SH-SY5Y (cell line): Measurements from ENCODE around the gene KRT20.

Source experiments
- GATA2 ChIP-seq: IDR thresholded peaks from 2 replicates; pipeline ENCODE4 v1.6.1; 2011; ENCODE audit warnings: mild to moderate bottlenecking, low read depth, low read length
- GATA3 ChIP-seq: IDR thresholded peaks from 2 replicates; pipeline ENCODE4 v1.6.1; 2011; ENCODE audit warnings: low read depth, mild to moderate bottlenecking, low read length, moderate library complexity

GRCh38 chr17:40859536-40859935 lies 25.5 kb downstream of the KRT20 start:
- TF ChIP-seq GATA2 (no peak), GATA3 (no peak)
